OCI-LY7 (cell line): ENCODE measurements around the gene XRCC4.

ENCODE experiments used
- EZH2phosphoT487 ChIP-seq: fragments of 200-600 bp; sonication (generic); IDR thresholded peaks from 2 replicates; pipeline ENCODE4 v1.6.1; 2018; ENCODE audit warnings: low read depth, borderline replicate concordance, mild to moderate bottlenecking, mixed run types, antibody characterized with exemption, low read length, moderate library complexity, mixed read lengths
- TF ChIP-seq, protein P1 (sequence below): fragments of 200-600 bp; sonication (generic); conservative IDR thresholded peaks from 2 replicates; pipeline ENCODE4 v1.5.1; 2014; ENCODE audit warnings: mild to moderate bottlenecking, antibody characterized with exemption, low read length, moderate library complexity, mixed read lengths

DNA sequence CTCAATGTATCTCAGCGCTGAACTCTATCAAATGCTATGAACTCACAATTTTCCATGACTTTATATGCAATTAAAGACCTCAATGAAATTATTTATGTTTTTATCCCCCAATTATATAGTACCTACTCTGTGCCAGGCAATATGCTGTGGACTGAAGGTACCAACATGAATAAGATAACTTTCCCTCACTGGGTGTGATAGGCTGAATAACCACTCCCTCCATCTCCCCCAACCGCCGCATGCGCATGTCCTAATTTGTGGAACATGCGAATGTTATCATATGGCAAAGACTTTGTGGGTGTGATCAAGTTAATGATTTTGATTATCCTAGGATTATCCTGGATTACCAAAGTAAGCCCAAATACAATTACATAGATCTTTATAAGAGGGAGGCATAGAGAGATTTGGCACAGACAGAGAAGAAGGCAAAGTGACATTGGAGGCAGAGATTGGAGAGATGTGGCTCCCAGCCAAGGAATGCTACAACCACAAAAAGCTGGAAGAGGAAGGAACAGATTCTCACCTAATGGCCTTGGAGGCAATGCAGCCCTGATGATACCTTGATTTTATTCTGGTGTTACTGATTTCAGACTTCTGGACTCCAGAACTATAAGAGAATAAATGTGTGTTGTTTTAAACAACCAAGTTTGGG is 245.1 kb downstream of the XRCC4 start:
- TF ChIP-seq, protein P1, sequence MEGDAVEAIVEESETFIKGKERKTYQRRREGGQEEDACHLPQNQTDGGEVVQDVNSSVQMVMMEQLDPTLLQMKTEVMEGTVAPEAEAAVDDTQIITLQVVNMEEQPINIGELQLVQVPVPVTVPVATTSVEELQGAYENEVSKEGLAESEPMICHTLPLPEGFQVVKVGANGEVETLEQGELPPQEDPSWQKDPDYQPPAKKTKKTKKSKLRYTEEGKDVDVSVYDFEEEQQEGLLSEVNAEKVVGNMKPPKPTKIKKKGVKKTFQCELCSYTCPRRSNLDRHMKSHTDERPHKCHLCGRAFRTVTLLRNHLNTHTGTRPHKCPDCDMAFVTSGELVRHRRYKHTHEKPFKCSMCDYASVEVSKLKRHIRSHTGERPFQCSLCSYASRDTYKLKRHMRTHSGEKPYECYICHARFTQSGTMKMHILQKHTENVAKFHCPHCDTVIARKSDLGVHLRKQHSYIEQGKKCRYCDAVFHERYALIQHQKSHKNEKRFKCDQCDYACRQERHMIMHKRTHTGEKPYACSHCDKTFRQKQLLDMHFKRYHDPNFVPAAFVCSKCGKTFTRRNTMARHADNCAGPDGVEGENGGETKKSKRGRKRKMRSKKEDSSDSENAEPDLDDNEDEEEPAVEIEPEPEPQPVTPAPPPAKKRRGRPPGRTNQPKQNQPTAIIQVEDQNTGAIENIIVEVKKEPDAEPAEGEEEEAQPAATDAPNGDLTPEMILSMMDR = no peak
- no peak for TF ChIP-seq EZH2phosphoT487
